DOHH2 (cell line): Measurements from ENCODE around the gene SLC4A1AP.
"Not testable (repeated sequence)": the region's sequence is repeated elsewhere in the genome, so short reads cannot be mapped to it uniquely, and the experiment has no call there.

ENCODE experiments used
- CTCF ChIP-seq: fragments of 200-600 bp; sonication (generic); IDR thresholded peaks from one replicate; pipeline ENCODE4 v1.5.1; 2014; ENCODE audit warnings: antibody characterized with exemption, mild to moderate bottlenecking, low read depth, low read length; ENCODE audit not compliant: poor library complexity, severe bottlenecking
- EZH2phosphoT487 ChIP-seq: fragments of 200-600 bp; sonication (generic); IDR thresholded peaks from 2 replicates; pipeline ENCODE4 v1.6.1; 2017; ENCODE audit warnings: borderline replicate concordance, mild to moderate bottlenecking, antibody characterized with exemption, low read length, moderate library complexity, mixed read lengths

GRCh38 chr2:27626921-27627320 is 36.8 kb upstream of the SLC4A1AP start:
- TF ChIP-seq CTCF, EZH2phosphoT487: not testable (repeated sequence)
